GM13977 (cell line): ENCODE measurements around the gene PEX13.
"Not testable (repeated sequence)": the region's sequence is repeated elsewhere in the genome, so short reads cannot be mapped to it uniquely, and the experiment has no call there.

Experiments
- DNase-seq: peaks from one replicate; pipeline ENCODE4 v3.0.0; 2012; ENCODE audit warnings: low spot score
- in situ Hi-C: fragments of 300-500 bp; cut with MboI; formaldehyde crosslinking; loops from one replicate; pipeline ENCODE4 v1.12.0; 2022; ENCODE audit warnings: low sequenced_read_pairs, low pct_unique_long_range_greater_than_20kb, mixed read lengths, inconsistent platforms; ENCODE audit not compliant: unreplicated experiment
- TF ChIP-seq, protein P1 (sequence below): IDR thresholded peaks from 2 replicates; pipeline ENCODE4 v1.5.1; 2012; ENCODE audit warnings: mild to moderate bottlenecking, control low read depth; ENCODE audit not compliant: insufficient read depth; ENCODE audit errors: extremely low read depth, missing control alignments

The PEX13 gene

DNA sequence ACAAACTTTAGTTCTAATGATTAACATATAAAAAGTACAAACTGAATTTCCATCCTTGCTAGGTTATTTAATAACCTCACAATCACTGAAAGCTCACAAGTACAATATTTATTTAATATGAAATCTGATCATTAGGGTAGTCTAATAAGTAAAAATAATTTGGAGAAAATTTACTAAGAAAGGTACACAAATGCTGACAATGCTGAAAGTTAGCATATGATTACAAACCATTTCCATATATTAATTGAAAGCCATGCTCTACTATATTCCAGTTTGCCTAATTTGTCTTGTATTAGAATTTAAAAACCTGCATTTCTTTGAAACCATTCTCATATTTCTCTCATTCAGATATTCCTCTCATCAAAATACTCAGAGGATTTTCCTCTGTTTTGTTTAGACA lies 8.2 kb upstream of the PEX13 start:
- no peak for DNase-seq
- TF ChIP-seq, protein P1, sequence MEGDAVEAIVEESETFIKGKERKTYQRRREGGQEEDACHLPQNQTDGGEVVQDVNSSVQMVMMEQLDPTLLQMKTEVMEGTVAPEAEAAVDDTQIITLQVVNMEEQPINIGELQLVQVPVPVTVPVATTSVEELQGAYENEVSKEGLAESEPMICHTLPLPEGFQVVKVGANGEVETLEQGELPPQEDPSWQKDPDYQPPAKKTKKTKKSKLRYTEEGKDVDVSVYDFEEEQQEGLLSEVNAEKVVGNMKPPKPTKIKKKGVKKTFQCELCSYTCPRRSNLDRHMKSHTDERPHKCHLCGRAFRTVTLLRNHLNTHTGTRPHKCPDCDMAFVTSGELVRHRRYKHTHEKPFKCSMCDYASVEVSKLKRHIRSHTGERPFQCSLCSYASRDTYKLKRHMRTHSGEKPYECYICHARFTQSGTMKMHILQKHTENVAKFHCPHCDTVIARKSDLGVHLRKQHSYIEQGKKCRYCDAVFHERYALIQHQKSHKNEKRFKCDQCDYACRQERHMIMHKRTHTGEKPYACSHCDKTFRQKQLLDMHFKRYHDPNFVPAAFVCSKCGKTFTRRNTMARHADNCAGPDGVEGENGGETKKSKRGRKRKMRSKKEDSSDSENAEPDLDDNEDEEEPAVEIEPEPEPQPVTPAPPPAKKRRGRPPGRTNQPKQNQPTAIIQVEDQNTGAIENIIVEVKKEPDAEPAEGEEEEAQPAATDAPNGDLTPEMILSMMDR, result no peak
- in situ Hi-C loops, result no loop called here

DNA sequence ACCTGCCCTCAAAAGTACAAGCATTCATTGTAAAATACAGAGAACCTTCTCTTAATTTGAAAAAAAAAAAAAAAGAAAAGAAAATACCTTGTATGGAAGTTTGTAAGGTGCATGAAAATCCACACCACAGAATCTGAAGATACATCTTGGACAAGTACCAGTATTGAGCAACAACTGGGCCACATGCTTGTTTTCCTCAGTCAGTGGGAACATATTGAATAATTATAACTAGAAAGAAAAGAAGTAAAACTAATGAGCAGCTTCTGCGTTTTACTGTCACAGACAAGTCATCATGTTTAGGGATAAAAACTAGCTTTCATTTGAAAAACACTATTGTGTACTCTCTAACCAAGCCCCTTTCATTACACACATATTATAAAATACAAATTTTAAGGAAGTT lies 5.8 kb upstream of the PEX13 start:
- in situ Hi-C loops, result no loop called here
- TF ChIP-seq, protein P1, result no peak
- DNase-seq, result no peak

DNA sequence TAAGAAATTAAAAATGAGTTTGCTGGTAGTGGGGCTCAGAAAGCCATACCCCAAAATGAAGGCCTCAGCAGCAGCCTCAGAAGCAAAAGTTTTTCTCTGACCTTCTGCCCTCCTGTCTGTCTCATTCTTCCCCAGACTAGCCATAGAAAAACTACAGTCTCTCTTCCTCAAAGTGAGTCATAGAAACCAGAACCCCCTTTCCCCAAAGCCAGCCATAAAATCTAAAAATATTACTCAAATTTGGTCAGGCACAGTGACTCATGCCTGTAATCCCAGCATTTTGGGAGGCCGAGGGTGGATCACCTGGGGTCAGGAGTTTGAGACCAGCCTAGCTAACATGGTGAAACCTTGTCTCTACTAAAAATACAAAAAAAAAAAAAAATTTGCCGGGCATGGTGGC lies 5.2 kb upstream of the PEX13 start:
- DNase-seq, in situ Hi-C loops: not testable (repeated sequence)

DNA sequence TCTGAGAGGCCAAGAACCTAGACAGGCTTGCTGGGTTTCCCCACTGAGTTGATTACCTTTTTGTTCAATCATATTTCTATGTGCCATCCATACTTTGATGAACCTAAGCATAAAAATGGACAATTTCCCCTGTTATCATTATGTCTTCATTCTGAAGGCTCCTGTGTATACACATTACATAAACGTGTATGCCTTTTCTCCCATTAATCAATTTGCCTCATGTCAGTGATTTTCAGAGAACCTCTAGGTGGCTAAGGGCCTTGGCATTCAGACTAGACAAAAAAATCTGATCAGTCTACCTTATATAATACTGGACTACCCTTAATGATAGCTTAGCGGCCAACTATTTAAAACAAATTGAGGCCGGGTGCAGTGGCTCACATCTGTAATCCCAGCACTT lies 4.1 kb upstream of the PEX13 start:
- no peak for DNase-seq
- in situ Hi-C loops, result no loop called here
- TF ChIP-seq, protein P1, result no peak

DNA sequence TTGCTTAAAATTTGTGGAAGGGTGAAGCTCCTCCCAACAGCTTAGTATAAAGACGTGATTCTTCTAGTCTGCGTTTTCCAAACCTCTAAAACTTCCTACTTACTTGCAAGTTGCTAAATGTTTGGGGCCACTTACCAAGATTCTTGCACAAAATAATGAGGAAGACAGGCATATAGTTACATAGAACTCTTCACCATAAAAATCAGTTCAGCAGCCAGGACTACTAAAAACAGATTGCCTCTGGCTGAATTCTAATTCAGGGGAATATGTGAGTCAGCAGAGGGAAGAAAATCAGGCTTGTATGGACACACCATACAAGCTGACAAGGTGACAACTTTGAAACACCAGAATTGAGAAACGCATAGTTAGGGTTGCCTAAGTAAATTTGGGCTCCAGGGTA lies 2.8 kb upstream of the PEX13 start:
- in situ Hi-C loops, result no loop called here
- TF ChIP-seq, protein P1, result no peak
- no peak for DNase-seq

DNA sequence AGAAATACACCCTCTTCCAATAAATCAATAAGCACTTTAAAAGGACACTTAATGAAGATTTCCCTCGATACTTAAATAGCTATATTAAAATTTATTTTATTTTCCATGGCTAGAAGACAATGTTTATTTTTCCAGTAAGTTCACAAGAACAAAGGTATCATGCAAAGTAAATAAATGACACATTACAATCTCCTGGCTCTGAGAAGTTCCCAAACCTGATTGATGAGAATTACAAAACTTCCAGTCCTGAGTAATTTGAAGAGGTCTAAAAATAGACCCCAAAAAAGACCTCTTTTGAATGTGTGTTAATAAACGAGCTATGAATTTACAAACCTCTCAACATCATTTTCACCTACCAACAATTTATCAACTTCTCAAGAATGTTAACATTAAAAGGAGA lies 1.5 kb upstream of the PEX13 start:
- no peak for DNase-seq
- TF ChIP-seq, protein P1, result no peak
- in situ Hi-C loops, result no loop called here

DNA sequence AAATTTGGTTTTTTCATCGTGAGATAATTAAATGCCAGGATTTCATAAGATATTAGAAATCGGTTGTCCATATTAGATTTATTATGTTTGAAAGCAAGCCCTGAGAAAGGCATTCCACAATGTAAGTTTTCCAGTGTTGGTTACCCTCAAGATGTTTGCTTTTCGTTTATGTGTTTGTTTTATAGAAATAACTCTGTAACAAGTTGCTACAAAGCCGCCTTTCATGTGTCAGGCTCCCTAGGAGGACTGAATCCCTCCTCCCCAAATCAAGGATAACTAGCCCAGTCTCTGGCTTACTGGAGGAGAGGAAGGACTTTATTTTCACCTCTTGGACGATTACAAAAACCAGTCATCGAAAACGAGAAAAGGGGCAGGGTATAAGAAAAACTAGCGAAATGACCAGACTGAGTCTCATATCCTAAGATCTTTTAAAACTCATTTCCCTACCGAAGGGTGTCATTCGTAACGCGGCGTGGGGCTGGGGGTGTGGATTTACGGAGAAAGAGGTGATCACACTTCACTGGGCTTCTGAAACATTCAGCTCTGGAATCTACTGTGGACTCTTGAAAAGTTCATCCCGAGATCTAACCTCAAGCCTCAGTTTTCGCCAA lies 1.0 kb upstream of the PEX13 start:
- DNase-seq, result peak; percentile 36
- in situ Hi-C loops, result no loop called here

More for the DNA sequence above, 1.0 kb upstream of the PEX13 start:
- TF ChIP-seq, protein P1, result no peak
